Neural cell (in vitro differentiated cells): ENCODE results near the gene ATG2A. TPM values are rescaled to one million over a fixed set of nuclear protein-coding genes. Genes with fewer than 3 reads are reported as not detected.
A peak's percentile ranks its signal among the peaks of the same experiment; 100 is the strongest.

Experiments
- H2AFZ ChIP-seq: fragments of 200-600, 300-800 bp; sonication (generic), shearing (Covaris generic); 2 replicates; pipeline ENCODE4 v1.6.0; 2014; ENCODE audit warnings: low read depth, mild to moderate bottlenecking, antibody characterized with exemption, low read length, moderate library complexity
- H3F3A ChIP-seq: fragments of 200-600 bp; shearing (Covaris generic); 2 replicates; pipeline ENCODE4 v1.6.1; 2016; ENCODE audit warnings: mild to moderate bottlenecking, moderate library complexity, mixed read lengths, antibody characterized with exemption, low read length; ENCODE audit not compliant: insufficient read depth, poor library complexity, severe bottlenecking
- H3K27ac ChIP-seq: fragments of 200-600, 300-800 bp; sonication (generic), shearing (Covaris generic); 2 replicates; pipeline ENCODE4 v1.5.1; 2014; ENCODE audit warnings: mild to moderate bottlenecking, low read length, moderate library complexity
- H3K27me3 ChIP-seq: fragments of 300-800, 200-600 bp; sonication (generic), shearing (Covaris generic); 2 replicates; pipeline ENCODE4 v1.6.0; 2014; ENCODE audit warnings: mild to moderate bottlenecking, low read depth, low read length, moderate library complexity; ENCODE audit not compliant: insufficient read depth
- H3K36me3 ChIP-seq: fragments of 300-800, 200-600 bp; sonication (generic), shearing (Covaris generic); 2 replicates; pipeline ENCODE4 v1.5.1; 2014; ENCODE audit warnings: mild to moderate bottlenecking, antibody characterized with exemption, low read length, moderate library complexity; ENCODE audit not compliant: insufficient read depth
- H3K4me2 ChIP-seq: fragments of 300-800, 200-600 bp; sonication (generic), shearing (Covaris generic); 2 replicates; pipeline ENCODE4 v1.6.0; 2014; ENCODE audit warnings: mild to moderate bottlenecking, low read length
- H3K4me3 ChIP-seq: fragments of 300-800, 200-600 bp; sonication (generic), shearing (Covaris generic); 2 replicates; pipeline ENCODE4 v1.5.1; 2014; ENCODE audit warnings: mild to moderate bottlenecking, low read length, moderate library complexity
- H3K79me2 ChIP-seq: fragments of 200-600 bp; shearing (Covaris generic); replicated peaks from 2 replicates; pipeline ENCODE4 v1.6.0; 2014; ENCODE audit warnings: mild to moderate bottlenecking, low read length, moderate library complexity; ENCODE audit not compliant: insufficient read depth
- H3K9ac ChIP-seq: fragments of 300-800, 200-600 bp; sonication (generic), shearing (Covaris generic); 2 replicates; pipeline ENCODE4 v1.6.1; 2016; ENCODE audit warnings: mild to moderate bottlenecking, low read length, mixed read lengths
- H3K9me2 ChIP-seq: fragments of 200-600 bp; shearing (Covaris generic); 2 replicates; pipeline ENCODE4 v1.6.1; 2016; ENCODE audit warnings: mild to moderate bottlenecking, low read length, mixed read lengths; ENCODE audit not compliant: insufficient read depth
- H3K9me3 ChIP-seq: fragments of 200-600, 300-800 bp; sonication (generic), shearing (Covaris generic); 2 replicates; pipeline ENCODE4 v1.6.1; 2016; ENCODE audit warnings: mild to moderate bottlenecking, mixed run types, low read length, moderate library complexity, mixed read lengths
- H4K20me1 ChIP-seq: fragments of 200-600 bp; shearing (Covaris generic); 2 replicates; pipeline ENCODE4 v1.6.1; 2016; ENCODE audit warnings: mild to moderate bottlenecking, mixed run types; ENCODE audit not compliant: insufficient read depth
- CTCF ChIP-seq: fragments of 450-650 bp; IDR thresholded peaks from 2 replicates; pipeline ENCODE4 v1.5.1; 2014; ENCODE audit warnings: antibody characterized with exemption, mild to moderate bottlenecking, moderate library complexity; ENCODE audit not compliant: poor library complexity, severe bottlenecking
- EP300 ChIP-seq: fragments of 450-650 bp; conservative IDR thresholded peaks from 2 replicates; pipeline ENCODE4 v1.6.1; 2014; ENCODE audit warnings: antibody characterized with exemption, mild to moderate bottlenecking, moderate library complexity; ENCODE audit not compliant: poor library complexity, severe bottlenecking
- MXI1 ChIP-seq: fragments of 450-650 bp; conservative IDR thresholded peaks from 2 replicates; pipeline ENCODE4 v1.6.1; 2014; ENCODE audit warnings: antibody characterized with exemption, mild to moderate bottlenecking; ENCODE audit not compliant: poor library complexity, severe bottlenecking
- POLR2AphosphoS5 ChIP-seq: IDR thresholded peaks from 2 replicates; pipeline ENCODE4 v1.6.1; 2012
- RAD21 ChIP-seq: fragments of 450-650 bp; conservative IDR thresholded peaks from 2 replicates; pipeline ENCODE4 v1.6.1; 2014; ENCODE audit warnings: antibody characterized with exemption, mild to moderate bottlenecking, moderate library complexity
- REST ChIP-seq: IDR thresholded peaks from 2 replicates; pipeline ENCODE4 v1.6.1; 2012; ENCODE audit warnings: borderline replicate concordance
- SMC3 ChIP-seq: fragments of 450-650 bp; conservative IDR thresholded peaks from 2 replicates; pipeline ENCODE4 v1.6.1; 2014; ENCODE audit warnings: antibody characterized with exemption, mild to moderate bottlenecking, moderate library complexity; ENCODE audit not compliant: poor library complexity
- polyA plus RNA-seq: library from polyadenylated mRNA; depleted of rRNA; stranded (reverse); fragments of >200 nt; gene quantifications from 2 replicates; pipeline ENCODE4 v1.2.3, GENCODE V29; 2014

Gene ATG2A
- polyA plus RNA-seq, 1 donor from 2014 or later = 7.5 TPM

DNA sequence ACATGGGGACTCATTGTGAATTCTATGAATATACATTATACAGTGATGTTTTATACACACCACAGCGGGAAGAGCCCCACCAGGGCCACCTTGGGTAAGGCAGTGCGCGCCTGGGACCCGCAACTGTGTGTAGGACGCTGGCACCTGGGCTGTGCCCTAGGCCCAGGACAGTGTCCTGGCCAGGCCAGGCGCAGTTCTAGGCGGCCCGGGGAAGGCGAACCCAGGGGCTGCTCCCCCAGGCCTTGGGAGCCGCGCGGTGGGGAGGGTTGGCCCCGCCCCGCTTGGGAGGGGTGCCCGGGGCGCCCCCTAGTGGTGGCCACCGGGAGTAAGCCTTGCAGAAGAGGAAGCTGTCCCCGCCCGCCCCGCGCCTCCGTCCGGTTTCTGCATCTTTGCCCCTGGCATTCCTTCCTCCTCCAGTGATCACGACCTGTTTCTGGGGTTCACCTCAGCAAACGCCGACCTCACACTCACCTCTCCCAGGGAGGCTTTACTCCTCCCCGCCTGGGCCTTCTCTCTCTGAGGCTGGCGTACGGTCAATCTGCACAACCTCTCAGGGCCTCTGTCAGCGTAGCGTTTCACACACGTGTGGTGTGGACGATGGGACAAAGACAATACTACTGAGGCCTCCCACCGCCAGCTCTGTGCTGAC is 29.1 kb downstream of the ATG2A start:
- TF ChIP-seq EP300 = no peak
- no peak for TF ChIP-seq POLR2AphosphoS5
- TF ChIP-seq RAD21 = no peak
- peak; percentile 42 for TF ChIP-seq SMC3
- TF ChIP-seq MXI1 = no peak
- TF ChIP-seq CTCF = peak; percentile 72
- no peak for TF ChIP-seq REST
- no peak overlapping the region for H3K9ac ChIP-seq
- H3F3A ChIP-seq = no peaks in the 10 kb centered on the region
- H2AFZ ChIP-seq = no peak overlapping the region
- no peaks in the 10 kb centered on the region for H3K9me3 ChIP-seq
- H3K79me2 ChIP-seq = no peaks in the 10 kb centered on the region
- no peak overlapping the region for H3K4me3 ChIP-seq
- H3K4me2 ChIP-seq = no peak overlapping the region
- H3K27me3 ChIP-seq = no peaks in the 10 kb centered on the region
- no peak overlapping the region for H3K27ac ChIP-seq
- H3K36me3 ChIP-seq = no peaks in the 10 kb centered on the region
- no peaks in the 10 kb centered on the region for H4K20me1 ChIP-seq
- H3K9me2 ChIP-seq = no peaks in the 10 kb centered on the region

- H4K20me1 ChIP-seq = no peaks in the 10 kb centered on the region
- no peaks in the 10 kb centered on the region for H3K79me2 ChIP-seq
- H3K4me3 ChIP-seq = no peak overlapping the region
- H3K27me3 ChIP-seq = no peaks in the 10 kb centered on the region
- TF ChIP-seq MXI1 = no peak
- H3K9me2 ChIP-seq = no peaks in the 10 kb centered on the region
- H3K4me2 ChIP-seq = no peak overlapping the region
- no peak overlapping the region for H3K27ac ChIP-seq
- H3K9me3 ChIP-seq = no peaks in the 10 kb centered on the region
- no peak overlapping the region for H2AFZ ChIP-seq
- no peak overlapping the region for H3K9ac ChIP-seq
- H3F3A ChIP-seq = no peaks in the 10 kb centered on the region
- no peaks in the 10 kb centered on the region for H3K36me3 ChIP-seq
These were observed 29.7 kb downstream of the ATG2A start for GRCh38 chr11:64887234-64887756.
